Measurements from ENCODE around the gene CADM2. TPM values are rescaled to one million over a fixed set of nuclear protein-coding genes. Genes with fewer than 3 reads are reported as not detected.

CADM2 gene
- total RNA-seq, 1 experiment from 2014 or later, result not detected

DNA sequence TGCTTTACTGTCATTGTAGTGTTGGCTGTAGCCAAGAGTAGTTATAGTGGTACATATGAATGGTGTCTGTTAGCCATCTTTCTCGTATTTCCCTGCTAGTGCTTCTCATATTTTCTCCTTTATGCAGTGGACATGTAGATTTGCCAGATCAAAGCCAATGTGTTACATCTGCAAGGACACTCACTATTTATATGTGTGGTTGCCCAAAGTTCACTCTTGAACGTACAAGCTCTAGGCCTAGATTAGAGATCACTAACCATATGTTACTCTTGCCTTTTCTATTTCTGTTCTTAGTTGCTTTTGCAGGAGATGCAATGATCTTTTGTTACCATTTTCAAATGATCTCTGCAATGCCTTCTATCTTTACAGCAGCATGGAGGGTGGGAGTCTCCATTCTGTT lies 78.4 kb downstream of the CADM2 start:
- ChIA-PET CTCF (no interaction called here), POLR2A (no interaction called here)

DNA sequence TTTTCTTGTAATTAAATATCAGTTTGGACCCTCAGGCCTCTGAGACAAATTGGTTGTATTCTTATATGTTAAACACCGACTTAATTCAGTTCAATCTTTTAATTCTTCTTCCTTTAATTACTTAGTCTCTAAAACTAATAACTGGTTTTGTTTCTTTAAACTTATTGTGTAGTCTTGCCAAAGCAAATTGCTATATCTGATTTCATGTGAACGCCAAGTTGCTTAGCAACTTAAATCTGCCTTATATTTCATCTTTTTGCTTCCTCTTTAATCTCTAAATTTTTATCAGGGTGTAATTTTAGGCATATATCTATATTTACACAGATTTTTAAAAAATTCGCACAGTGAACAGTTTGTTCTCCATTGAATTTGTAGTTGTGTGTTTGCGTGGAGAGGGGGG lies 82.2 kb downstream of the CADM2 start:
- no peak for TF ChIP-seq YY1 (IDR thresholded peaks at IDR 0.05; ENCODE audit: extremely low read depth, insufficient replicate concordance, low read depth, low read length)
- TF ChIP-seq, protein P1, sequence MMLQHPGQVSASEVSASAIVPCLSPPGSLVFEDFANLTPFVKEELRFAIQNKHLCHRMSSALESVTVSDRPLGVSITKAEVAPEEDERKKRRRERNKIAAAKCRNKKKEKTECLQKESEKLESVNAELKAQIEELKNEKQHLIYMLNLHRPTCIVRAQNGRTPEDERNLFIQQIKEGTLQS (IDR thresholded peaks at IDR 0.05), result no peak
- no peak for TF ChIP-seq EZH2phosphoT487 (IDR thresholded peaks at IDR 0.05; ENCODE audit: borderline replicate concordance)
- TF ChIP-seq, protein P2, sequence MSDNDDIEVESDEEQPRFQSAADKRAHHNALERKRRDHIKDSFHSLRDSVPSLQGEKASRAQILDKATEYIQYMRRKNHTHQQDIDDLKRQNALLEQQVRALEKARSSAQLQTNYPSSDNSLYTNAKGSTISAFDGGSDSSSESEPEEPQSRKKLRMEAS (IDR thresholded peaks at IDR 0.05), result no peak
- TF ChIP-seq, protein P3, sequence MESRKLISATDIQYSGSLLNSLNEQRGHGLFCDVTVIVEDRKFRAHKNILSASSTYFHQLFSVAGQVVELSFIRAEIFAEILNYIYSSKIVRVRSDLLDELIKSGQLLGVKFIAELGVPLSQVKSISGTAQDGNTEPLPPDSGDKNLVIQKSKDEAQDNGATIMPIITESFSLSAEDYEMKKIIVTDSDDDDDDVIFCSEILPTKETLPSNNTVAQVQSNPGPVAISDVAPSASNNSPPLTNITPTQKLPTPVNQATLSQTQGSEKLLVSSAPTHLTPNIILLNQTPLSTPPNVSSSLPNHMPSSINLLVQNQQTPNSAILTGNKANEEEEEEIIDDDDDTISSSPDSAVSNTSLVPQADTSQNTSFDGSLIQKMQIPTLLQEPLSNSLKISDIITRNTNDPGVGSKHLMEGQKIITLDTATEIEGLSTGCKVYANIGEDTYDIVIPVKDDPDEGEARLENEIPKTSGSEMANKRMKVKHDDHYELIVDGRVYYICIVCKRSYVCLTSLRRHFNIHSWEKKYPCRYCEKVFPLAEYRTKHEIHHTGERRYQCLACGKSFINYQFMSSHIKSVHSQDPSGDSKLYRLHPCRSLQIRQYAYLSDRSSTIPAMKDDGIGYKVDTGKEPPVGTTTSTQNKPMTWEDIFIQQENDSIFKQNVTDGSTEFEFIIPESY (IDR thresholded peaks at IDR 0.05; ENCODE audit: extremely low read depth, insufficient replicate concordance, low read length), result no peak
- TF ChIP-seq SRF (IDR thresholded peaks at IDR 0.05; ENCODE audit: low read depth), result no peak
- TF ChIP-seq EGR1 (IDR thresholded peaks at IDR 0.05; ENCODE audit: low read depth), result no peak
- no peak for TF ChIP-seq EZH2 (IDR thresholded peaks at IDR 0.05)
- no peaks in the 10 kb centered on the region for H3K79me2 ChIP-seq (ENCODE audit: insufficient read depth, low read length)
- no peaks in the 10 kb centered on the region for H3K27me3 ChIP-seq (ENCODE audit: insufficient read depth, low read length)
- CTCF ChIA-PET, result no interaction called here
- RAD21 ChIA-PET (ENCODE audit: low non-redundant PET in 1 of 2, low total read pairs in 2 of 2, uncharacterized antibody in 2 of 2, unreplicated experiment in 2 of 2), result no interaction called here
- no TSS peak for BruUV-seq (replicated peaks)
- H3K36me3 ChIP-seq (ENCODE audit: control insufficient read depth in 1 of 2, insufficient read depth in 2 of 2, low read length in 2 of 2), result no peaks in the 10 kb centered on the region
- H3K9ac ChIP-seq (ENCODE audit: low read length), result no peak overlapping the region
- H4K20me1 ChIP-seq (ENCODE audit: insufficient read depth), result no peaks in the 10 kb centered on the region
- no peak overlapping the region for H3K4me2 ChIP-seq (ENCODE audit: low read length)
- ATAC-seq (no peak), DNase-seq (ENCODE audit: low read depth, low spot score) (no peak)
- H2AFZ ChIP-seq (ENCODE audit: low read depth, low read length, poor library complexity, severe bottlenecking), result no peak overlapping the region
- peaks cover 14 to 20% of the 10 kb centered on the region in 2 experiments; a peak in 2 of 4 replicates for H3K9me3 ChIP-seq (ENCODE audit: control insufficient read depth in 1 of 2, insufficient read depth in 1 of 2, low read depth in 1 of 2, low read length in 2 of 2)
- POLR2A ChIA-PET, result no interaction called here
- H3K27ac ChIP-seq (ENCODE audit: low read depth, low read length), result no peak overlapping the region
- no peaks in the 10 kb centered on the region for H3K4me1 ChIP-seq (ENCODE audit: control insufficient read depth in 1 of 2, insufficient read depth in 2 of 2, low read length in 2 of 2)
- H3K4me3 ChIP-seq (replicated peaks in 1 of 2; ENCODE audit: low read depth in 1 of 2, low read length in 2 of 2), result no peak overlapping the region
- no peaks in the 10 kb centered on the region for H3K9me2 ChIP-seq (ENCODE audit: insufficient read depth)
- intact Hi-C loops (cut with micrococcal nuclease), result loop anchor here (5.0 kb wide), 1 partner anchor 1499 kb away; no protein-coding TSS in a partner anchor

More for the DNA sequence above, 78.4 kb downstream of the CADM2 start:
- Histone ChIP-seq H2AFZ (ENCODE audit: low read depth, low read length, poor library complexity, severe bottlenecking) (no peak overlapping the region), H3K27ac (ENCODE audit: low read depth, low read length) (no peak overlapping the region), H3K4me1 (ENCODE audit: control insufficient read depth in 1 of 2, insufficient read depth in 2 of 2, low read length in 2 of 2) (no peaks in the 10 kb centered on the region), H3K36me3 (ENCODE audit: control insufficient read depth in 1 of 2, insufficient read depth in 2 of 2, low read length in 2 of 2) (no peaks in the 10 kb centered on the region), H3K4me3 (replicated peaks in 1 of 2; ENCODE audit: low read depth in 1 of 2, low read length in 2 of 2) (no peak overlapping the region), H3K9me2 (ENCODE audit: insufficient read depth) (no peaks in the 10 kb centered on the region), H3K9me3 (ENCODE audit: control insufficient read depth in 1 of 2, insufficient read depth in 1 of 2, low read depth in 1 of 2, low read length in 2 of 2) (peaks cover 13% of the 10 kb centered on the region in 2 experiments; a peak in 2 of 4 replicates), H3K79me2 (ENCODE audit: insufficient read depth, low read length) (no peaks in the 10 kb centered on the region), H3K9ac (ENCODE audit: low read length) (no peak overlapping the region), H4K20me1 (ENCODE audit: insufficient read depth) (no peaks in the 10 kb centered on the region), H3K4me2 (ENCODE audit: low read length) (no peak overlapping the region), H3K27me3 (ENCODE audit: insufficient read depth, low read length) (no peaks in the 10 kb centered on the region)
- no peak for TF ChIP-seq SRF (IDR thresholded peaks at IDR 0.05; ENCODE audit: low read depth)
- no peak for TF ChIP-seq ZNF274 (IDR thresholded peaks at IDR 0.05; ENCODE audit: low read depth, low read length)
- intact Hi-C loops (cut with micrococcal nuclease), result no loop called here
- no TSS peak for BruUV-seq (replicated peaks)
- ATAC-seq (no peak), DNase-seq (ENCODE audit: low read depth, low spot score) (no peak)
- RAD21 ChIA-PET (ENCODE audit: low non-redundant PET in 1 of 2, low total read pairs in 2 of 2, uncharacterized antibody in 2 of 2, unreplicated experiment in 2 of 2), result no interaction called here
